ENCODE results near the gene LGALS12. TPM values are rescaled to one million over a fixed set of nuclear protein-coding genes. Genes with fewer than 3 reads are reported as not detected.

Gene LGALS12
- total and polyA plus RNA-seq, 2 donors (not counting 1 experiment from before 2014, with no cell fraction given) = 0.19 TPM; not detected in 1

DNA sequence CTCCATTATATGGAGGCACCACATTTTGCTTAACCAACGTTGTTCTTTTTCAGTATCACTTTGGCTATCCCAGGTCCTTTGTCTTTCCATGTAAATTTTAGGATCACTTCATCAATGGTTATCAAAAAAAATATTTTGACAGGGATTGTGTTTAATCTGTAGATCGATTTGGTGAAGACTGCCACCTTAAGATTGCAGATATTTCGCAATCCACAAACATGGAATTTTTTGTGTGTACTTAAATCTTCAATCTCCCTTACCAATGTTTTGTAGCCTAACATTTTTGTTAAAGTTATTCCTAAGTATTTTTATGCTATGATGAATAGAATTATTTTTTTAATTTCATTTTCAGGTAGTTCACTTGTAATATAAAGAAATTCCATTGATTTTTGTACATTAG is 33.5 kb upstream of the LGALS12 start:
- no peaks in the 10 kb centered on the region for H4K20me1 ChIP-seq (ENCODE audit: control insufficient read depth, insufficient read depth, low read length, poor library complexity, severe bottlenecking)
- no peak overlapping the region for H2AFZ ChIP-seq (ENCODE audit: insufficient read depth, low read depth, low read length, poor library complexity, severe bottlenecking)
- no peaks in the 10 kb centered on the region for H3K36me3 ChIP-seq (replicated peaks in 1 of 2; ENCODE audit: control extremely low read depth in 1 of 2, control insufficient read depth in 1 of 2, extremely low read depth in 1 of 2, insufficient read depth in 2 of 2, low read length in 1 of 2)
- ATAC-seq (ENCODE audit: low read depth) (no peak), DNase-seq (no peak)
- H3K9me3 ChIP-seq (ENCODE audit: control extremely low read depth in 1 of 3, control insufficient read depth in 2 of 3, insufficient read depth in 1 of 3, low read length in 2 of 3) = peaks cover 5 to 19% (median 12%) of the 10 kb centered on the region in 3 donors
- peaks cover 0 to 5% (median under 1%) of the 10 kb centered on the region in 4 experiments for H3K27me3 ChIP-seq (replicated peaks in 1 of 4; ENCODE audit: control extremely low read depth in 1 of 4, control insufficient read depth in 3 of 4, insufficient read depth in 4 of 4, low read length in 3 of 4)
- WGBS (ENCODE audit: insufficient coverage) = no CpG with 5 or more reads among the region's 3 CpGs
- H3K27ac ChIP-seq (ENCODE audit: low read length in 2 of 2) = no peak overlapping the region
- no peak overlapping the region for H3K9ac ChIP-seq (ENCODE audit: low read length)
- Mint-ChIP-seq H3K27ac (no peak overlapping the region), H3K9me3 (ENCODE audit: insufficient read depth) (peaks cover 16% of the 10 kb centered on the region), H3K27me3 (peaks cover 17% of the 10 kb centered on the region), H3K4me3 (no peak overlapping the region), H3K4me1 (no peaks in the 10 kb centered on the region)
- intact Hi-C loops (cut with micrococcal nuclease) = no loop called here
- CTCF ChIA-PET = no interaction called here
- POLR2A ChIA-PET = no interaction called here
- no peak for TF ChIP-seq EZH2 (IDR thresholded peaks at IDR 0.05; ENCODE audit: borderline replicate concordance, insufficient read depth, low read depth, low read length, poor library complexity, severe bottlenecking)
- TF ChIP-seq, protein P1, sequence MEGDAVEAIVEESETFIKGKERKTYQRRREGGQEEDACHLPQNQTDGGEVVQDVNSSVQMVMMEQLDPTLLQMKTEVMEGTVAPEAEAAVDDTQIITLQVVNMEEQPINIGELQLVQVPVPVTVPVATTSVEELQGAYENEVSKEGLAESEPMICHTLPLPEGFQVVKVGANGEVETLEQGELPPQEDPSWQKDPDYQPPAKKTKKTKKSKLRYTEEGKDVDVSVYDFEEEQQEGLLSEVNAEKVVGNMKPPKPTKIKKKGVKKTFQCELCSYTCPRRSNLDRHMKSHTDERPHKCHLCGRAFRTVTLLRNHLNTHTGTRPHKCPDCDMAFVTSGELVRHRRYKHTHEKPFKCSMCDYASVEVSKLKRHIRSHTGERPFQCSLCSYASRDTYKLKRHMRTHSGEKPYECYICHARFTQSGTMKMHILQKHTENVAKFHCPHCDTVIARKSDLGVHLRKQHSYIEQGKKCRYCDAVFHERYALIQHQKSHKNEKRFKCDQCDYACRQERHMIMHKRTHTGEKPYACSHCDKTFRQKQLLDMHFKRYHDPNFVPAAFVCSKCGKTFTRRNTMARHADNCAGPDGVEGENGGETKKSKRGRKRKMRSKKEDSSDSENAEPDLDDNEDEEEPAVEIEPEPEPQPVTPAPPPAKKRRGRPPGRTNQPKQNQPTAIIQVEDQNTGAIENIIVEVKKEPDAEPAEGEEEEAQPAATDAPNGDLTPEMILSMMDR (IDR thresholded peaks at IDR 0.05) = no peak
- no peaks in the 10 kb centered on the region for H3K79me2 ChIP-seq (ENCODE audit: control insufficient read depth, insufficient read depth, low read length)
- H3K4me1 ChIP-seq (ENCODE audit: control insufficient read depth in 2 of 2, insufficient read depth in 2 of 2, low read length in 2 of 2) = no peaks in the 10 kb centered on the region
- no peak overlapping the region for H3K4me2 ChIP-seq (replicated peaks; ENCODE audit: low read depth, low read length, poor library complexity, severe bottlenecking)
- H3K4me3 ChIP-seq (ENCODE audit: control extremely low read depth in 1 of 5, extremely low read depth in 1 of 5, insufficient read depth in 1 of 5, low read depth in 2 of 5, low read length in 4 of 5) = no peak overlapping the region

DNA sequence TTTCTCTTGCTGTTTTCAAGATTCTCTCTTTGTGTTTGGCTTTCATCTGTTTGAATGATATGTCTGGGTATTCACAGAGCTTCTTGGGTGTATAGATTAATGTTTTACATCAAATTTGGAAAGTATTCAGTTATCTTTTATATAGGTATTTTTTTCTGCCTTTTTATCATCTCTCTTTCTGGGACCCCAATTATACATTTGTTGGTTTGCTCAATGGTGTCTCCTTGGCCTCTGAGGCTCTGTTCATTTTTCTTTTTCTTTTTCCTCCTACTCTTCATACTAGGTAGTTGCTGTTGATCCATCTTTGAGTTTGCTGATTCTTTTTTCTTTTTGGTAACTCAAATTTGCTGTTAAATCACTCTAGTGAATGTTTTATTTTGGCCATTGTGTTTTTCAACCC is 29.3 kb upstream of the LGALS12 start:
- H3K27ac Mint-ChIP-seq = no peak overlapping the region
- CTCF ChIA-PET = interaction anchor here (1.8 kb wide), 1 partner anchor 262 kb away, joined by 10 read pairs; no protein-coding TSS in a partner anchor
- H3K9me3 Mint-ChIP-seq (ENCODE audit: insufficient read depth) = peaks cover 7% of the 10 kb centered on the region

More for the DNA sequence above, 29.3 kb upstream of the LGALS12 start:
- Histone ChIP-seq H3K27me3 (replicated peaks in 1 of 4; ENCODE audit: control extremely low read depth in 1 of 4, control insufficient read depth in 3 of 4, insufficient read depth in 4 of 4, low read length in 3 of 4) (peaks cover 0 to 21% (median 16%) of the 10 kb centered on the region in 4 experiments), H3K4me2 (replicated peaks; ENCODE audit: low read depth, low read length, poor library complexity, severe bottlenecking) (no peak overlapping the region), H4K20me1 (ENCODE audit: control insufficient read depth, insufficient read depth, low read length, poor library complexity, severe bottlenecking) (no peaks in the 10 kb centered on the region), H3K9me3 (ENCODE audit: control extremely low read depth in 1 of 3, control insufficient read depth in 2 of 3, insufficient read depth in 1 of 3, low read length in 2 of 3) (peaks cover 0 to 13% (median 11%) of the 10 kb centered on the region in 3 donors), H3K4me3 (ENCODE audit: control extremely low read depth in 1 of 5, extremely low read depth in 1 of 5, insufficient read depth in 1 of 5, low read depth in 2 of 5, low read length in 4 of 5) (no peak overlapping the region), H3K4me1 (ENCODE audit: control insufficient read depth in 2 of 2, insufficient read depth in 2 of 2, low read length in 2 of 2) (no peaks in the 10 kb centered on the region), H3K79me2 (ENCODE audit: control insufficient read depth, insufficient read depth, low read length) (no peaks in the 10 kb centered on the region), H3K9ac (ENCODE audit: low read length) (no peak overlapping the region), H2AFZ (ENCODE audit: insufficient read depth, low read depth, low read length, poor library complexity, severe bottlenecking) (no peak overlapping the region), H3K36me3 (replicated peaks in 1 of 2; ENCODE audit: control extremely low read depth in 1 of 2, control insufficient read depth in 1 of 2, extremely low read depth in 1 of 2, insufficient read depth in 2 of 2, low read length in 1 of 2) (no peaks in the 10 kb centered on the region), H3K27ac (ENCODE audit: low read length in 2 of 2) (no peak overlapping the region)
- POLR2A ChIA-PET = no interaction called here
- Mint-ChIP-seq H3K4me3 (no peak overlapping the region), H3K4me1 (no peaks in the 10 kb centered on the region), H3K27me3 (peaks cover 28% of the 10 kb centered on the region)
- intact Hi-C loops (cut with micrococcal nuclease) = no loop called here
- no peak for ATAC-seq (ENCODE audit: low read depth)
- TF ChIP-seq EZH2 (IDR thresholded peaks at IDR 0.05; ENCODE audit: borderline replicate concordance, insufficient read depth, low read depth, low read length, poor library complexity, severe bottlenecking) = no peak
- TF ChIP-seq, protein P1 (IDR thresholded peaks at IDR 0.05) = no peak
- no peak for DNase-seq
